GM21381 (cell line): ENCODE measurements around the gene MMP28.

Source experiments
- ATAC-seq: cut with Tn5 transposase; IDR thresholded peaks from one replicate; pipeline ENCODE4 v1.9.1; 2021; ENCODE audit warnings: mild to moderate bottlenecking, moderate library complexity; ENCODE audit not compliant: unreplicated experiment

MMP28 gene

DNA sequence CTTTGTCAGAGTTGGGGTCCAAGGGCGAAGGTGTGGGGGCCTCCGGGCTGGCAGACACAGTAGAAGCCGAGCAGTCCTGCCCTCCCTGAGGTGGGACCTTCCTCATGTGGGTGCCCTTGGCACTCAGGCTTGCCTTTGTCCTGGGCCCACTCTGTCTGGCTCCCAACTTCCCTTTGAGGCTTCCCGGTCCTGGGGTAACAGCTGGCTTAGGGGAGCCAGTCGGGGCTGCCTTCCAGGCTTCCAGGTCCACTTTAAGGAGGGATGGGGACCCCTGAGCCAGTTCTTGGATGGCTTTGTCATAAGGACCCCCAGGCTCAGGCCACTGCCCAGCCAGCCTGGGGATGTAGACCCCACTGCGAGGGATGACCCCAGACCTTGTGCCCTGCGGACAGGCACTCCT, 50.2 kb downstream of the MMP28 start:
- ATAC-seq, result no peak

DNA sequence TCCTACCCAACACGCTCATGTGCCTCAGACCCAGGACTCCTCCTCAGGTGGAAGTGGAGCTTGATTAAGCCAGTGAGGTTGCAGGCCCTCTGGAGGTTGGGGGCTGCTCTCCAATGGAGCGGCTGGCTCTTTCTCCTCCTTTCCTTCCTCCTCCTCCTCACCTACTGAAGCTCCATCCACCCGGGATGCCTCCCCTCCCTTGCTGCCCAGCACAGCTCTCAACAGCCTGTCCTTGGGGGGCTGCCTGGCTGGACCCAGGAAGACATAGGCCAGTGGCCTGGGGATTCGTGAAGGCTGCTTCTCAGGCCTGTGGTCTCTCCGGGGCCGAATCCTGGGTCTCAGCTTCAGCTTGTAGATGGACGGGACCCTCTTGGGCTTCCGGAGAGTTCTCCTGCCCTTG, 50.6 kb downstream of the MMP28 start:
- no peak for ATAC-seq

DNA sequence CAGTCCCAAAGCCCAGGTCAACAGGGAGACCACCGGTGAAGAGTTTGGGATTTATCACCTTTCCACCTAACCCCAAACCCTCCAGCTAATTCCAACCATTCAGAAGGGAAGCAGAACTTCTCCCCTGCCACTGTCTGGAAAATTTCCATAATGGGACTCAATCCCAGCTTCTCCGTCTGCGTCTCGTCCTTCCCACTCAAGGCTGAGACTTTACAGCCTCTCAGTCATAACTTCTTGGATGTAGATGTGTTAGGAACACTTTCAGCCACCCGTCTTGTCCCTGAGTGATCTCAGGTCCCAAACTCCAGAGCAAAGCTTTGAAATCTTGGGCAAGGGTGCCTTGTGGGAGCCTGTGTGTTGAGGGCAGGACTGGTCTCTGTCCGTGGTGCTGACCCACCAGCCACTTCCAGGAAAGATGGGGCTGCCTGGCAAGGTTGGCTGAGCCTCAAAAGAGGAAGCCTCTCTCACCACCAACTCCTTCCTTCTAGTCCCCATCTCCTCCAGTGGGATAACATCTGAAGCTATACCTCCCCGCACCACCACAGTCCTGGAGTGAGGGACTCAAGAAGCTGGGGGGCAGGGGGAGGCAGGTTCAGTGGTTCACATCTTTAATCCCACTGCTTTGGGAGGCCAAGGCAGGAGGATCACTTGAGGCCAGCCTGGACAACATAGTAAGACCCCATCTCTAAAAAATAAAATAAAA, 51.7 kb downstream of the MMP28 start:
- no peak for ATAC-seq

DNA sequence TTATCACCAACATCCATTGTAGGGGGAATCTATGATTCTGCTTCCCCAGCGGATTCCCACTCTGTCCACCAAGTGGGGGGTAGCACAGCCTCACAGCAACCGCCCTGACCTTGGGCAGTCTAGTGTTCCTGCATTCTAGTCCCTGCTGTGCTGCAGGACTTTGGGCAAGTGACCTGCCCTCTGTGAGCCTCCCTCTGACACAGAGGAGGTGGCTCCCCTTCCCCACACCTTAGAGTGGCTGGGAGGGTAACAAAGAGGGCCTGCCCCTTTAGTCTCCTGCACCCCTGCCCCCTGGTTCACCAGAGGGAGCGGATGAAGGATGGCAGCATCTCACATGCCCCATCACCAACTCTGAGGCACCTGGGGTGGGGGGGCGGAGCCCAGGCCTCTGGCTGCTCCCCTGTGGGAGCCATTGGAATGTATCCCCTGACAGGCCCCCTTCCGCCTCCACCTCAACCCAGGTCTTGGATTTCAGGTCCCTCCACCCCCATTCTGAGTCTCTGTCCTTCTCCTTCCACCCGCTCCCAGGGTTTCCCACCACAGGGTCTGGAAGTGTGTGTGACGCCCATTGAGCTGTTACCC, 52.5 kb downstream of the MMP28 start:
- no peak for ATAC-seq

DNA sequence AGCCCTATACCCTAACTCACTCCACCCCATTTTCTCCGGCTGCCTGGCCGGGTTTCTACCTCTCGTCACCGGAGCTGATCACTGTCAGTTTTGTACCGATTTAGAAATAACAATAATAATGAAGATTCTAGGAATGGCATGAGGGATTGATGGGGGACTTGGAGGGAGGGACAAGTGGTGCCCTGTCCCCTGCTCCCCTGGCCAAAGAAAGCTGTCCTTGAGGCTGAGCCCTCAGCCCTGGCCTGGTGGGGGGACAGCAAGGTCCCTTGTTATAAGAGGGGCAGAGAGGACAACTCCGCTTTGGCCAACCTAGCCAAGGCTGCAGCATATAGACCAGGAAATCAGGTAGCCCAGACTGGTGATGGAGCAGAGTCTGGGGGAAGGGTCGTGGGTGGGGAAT, 52.9 kb downstream of the MMP28 start:
- no peak for ATAC-seq

DNA sequence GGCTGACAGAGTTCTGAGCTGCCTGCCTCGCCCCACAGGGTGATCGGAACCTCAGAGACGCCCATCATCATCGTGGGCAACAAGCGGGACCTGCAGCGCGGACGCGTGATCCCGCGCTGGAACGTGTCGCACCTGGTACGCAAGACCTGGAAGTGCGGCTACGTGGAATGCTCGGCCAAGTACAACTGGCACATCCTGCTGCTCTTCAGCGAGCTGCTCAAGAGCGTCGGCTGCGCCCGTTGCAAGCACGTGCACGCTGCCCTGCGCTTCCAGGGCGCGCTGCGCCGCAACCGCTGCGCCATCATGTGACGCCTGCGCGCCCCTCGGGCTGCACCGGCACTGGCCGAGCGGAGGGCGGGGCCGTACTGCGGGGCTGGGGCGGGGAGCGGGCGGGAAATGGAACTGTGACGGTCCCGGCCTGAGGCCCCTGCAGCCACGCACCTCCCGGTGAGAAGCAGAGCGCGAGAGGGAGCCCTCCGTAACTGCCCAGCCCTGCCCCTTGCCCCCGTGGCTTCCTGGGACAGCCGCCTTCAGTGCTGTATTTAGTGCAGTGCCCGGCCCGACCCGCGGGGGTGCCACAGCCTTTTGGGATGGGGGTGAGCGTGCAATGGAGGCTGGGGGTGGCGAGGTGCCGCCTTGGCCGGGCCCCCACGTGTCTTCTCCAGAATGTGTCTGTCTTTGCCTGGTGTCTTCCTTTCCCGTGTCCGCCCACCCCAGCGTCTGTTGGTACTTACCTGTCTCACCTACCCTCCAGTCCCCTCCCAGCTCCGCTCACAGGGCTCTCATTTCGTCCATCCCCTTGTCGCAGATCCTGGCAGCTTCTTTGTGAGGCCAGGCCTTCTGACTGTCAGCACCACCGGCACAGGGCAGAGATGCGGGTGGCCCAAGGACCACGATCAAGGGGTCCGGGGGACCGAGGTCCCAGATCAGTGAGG, 54.2 kb downstream of the MMP28 start:
- ATAC-seq, result no peak

DNA sequence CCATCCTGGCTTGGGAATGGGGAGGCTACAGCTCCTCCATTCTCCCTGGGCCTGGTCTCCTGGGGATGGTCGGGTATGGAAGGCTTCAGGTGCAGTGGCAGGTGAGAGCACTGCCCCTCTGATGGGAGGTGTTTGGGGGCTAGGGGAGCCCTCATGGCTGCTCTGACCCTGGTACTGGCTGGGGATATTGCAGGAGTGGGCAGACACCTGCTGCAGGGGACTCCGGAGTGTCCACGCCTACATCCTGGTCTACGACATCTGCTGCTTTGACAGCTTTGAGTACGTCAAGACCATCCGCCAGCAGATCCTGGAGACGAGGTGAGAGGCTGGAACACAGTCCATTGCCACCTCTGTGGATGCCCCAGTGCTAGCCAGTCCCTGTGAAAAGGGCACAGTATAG, 55.2 kb downstream of the MMP28 start:
- ATAC-seq, result no peak

DNA sequence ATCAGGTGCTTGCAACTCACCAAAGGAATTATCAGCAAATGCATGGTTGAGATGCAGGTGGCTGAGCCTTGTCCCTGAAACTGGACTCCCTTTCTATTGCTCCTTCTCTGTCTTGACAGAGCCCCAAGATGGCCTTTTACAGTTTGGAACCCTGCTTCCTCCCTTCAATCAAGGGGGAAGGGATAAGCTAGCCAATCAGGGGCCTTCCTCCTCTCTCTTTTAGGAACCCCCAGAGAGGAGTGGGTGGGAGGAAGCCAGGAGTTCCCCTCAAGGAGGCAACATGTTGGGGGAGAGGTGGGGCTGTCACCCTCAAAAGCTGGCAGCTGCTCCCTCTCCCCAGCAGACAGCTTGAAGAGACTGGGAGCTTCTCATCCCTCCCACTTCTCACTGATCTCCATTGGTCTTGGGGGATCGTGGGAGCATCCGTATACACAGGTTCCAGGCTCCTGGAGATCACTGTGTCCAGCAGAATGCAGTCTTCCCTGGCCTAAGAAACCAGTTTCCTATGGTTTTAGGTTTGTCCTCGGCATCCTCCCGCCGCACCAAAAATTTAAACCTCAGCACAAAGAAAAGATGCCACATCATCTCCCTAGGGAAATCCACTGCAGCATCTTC, 56.8 kb downstream of the MMP28 start:
- ATAC-seq, result no peak

DNA sequence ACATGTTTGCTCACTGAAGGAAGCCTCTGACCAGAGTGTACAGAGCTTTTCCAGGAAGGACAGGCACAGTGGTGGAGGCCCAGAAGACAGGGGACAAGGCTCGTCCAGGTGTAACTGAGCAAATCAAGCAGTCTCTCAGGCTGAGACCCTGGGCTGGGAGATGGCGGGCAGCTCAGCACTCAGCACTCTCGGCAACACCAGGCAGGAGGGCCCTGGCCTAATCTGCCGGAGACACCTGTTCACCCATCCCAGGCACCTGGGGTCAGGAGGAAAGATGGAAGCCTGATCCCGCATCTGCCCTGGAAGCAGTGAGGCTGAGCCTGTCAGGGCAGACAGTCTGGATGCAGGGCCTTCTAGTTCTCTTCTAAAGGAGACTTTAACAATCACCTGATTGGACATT, 59.2 kb downstream of the MMP28 start:
- ATAC-seq, result no peak

DNA sequence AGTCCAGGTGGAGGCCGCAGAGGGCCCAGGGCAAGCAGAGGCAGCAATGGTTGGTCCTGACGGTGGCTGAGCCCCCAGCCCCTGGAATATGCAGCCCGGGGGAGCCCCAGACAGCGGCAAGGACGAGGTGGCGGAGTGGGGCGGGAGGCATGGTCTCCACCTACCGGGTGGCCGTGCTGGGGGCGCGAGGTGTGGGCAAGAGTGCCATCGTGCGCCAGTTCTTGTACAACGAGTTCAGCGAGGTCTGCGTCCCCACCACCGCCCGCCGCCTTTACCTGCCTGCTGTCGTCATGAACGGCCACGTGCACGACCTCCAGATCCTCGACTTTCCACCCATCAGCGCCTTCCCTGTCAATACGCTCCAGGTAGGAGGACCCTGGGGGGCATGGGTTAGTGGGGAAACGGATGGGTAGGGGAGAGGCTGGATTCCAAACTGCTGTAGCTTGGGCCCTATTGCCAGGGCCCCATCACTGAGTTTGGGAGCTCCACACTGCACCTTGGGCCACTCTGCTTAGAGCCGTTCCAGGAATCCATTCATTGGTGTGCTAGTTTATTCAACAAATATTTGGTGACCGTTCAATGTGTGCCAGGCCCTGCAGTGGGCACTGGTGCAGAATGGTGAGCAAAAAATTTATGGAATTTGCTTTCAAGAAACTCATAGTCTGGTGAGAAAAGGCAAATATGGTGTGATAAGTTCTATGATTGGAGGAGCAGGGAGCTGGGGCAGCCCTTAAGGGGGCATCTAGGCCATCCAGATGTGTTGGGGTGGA, 60.2 kb downstream of the MMP28 start:
- ATAC-seq, result no peak

DNA sequence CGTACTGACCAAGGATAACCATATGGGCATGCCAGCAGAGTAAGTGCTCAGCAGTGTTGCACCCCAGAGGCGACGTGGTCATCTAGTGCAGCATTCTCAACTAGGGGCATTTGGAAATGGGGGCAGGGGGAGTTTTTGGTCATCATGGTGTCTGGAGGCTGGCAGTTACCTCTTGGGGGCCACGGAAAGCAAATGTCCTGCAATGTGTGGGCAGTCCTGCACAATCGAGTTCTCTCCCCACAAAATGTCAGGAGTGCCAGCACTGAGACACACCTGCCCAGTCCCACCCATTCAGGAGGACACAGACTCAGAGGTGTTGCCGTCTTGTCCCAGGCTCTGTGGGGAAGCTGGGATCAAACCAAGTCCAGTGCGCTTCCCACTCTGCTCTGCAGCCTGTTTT, 61.0 kb downstream of the MMP28 start:
- no peak for ATAC-seq

DNA sequence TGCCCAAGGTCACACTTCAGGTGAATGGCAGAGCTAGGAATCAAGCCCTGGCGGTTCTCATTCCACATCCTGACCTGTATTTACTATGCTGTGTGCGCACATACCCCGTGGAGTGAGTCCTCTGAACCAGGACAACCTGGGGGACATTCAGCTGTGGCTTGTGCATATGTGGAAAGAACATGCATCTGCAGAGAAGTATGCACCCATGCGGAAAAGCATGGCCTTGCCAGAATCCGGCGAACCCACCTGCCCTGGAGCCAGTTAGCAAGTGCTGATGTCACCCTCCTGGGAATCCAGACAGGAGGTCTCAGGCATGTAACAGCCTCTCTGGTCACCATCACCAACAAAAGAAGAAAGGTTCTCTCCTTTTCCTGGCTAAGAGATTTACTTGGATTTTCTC, 62.1 kb downstream of the MMP28 start:
- no peak for ATAC-seq

DNA sequence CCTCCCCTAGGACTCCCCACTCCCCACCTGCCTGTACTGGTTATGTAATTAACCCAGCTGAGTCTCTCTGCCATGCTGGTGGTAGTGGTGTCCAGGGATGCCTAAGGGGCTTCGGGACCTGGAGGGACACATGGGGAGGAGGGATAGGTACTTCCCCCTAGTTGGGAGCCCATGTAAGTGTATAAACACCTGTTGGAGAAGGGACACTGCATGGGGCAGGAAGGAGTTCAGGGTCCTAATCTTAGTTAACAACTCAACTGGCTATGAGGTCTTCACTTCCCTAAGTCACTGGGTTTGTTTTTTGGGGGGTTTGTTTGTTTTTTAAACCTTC, 62.7 kb downstream of the MMP28 start:
- ATAC-seq, result no peak

DNA sequence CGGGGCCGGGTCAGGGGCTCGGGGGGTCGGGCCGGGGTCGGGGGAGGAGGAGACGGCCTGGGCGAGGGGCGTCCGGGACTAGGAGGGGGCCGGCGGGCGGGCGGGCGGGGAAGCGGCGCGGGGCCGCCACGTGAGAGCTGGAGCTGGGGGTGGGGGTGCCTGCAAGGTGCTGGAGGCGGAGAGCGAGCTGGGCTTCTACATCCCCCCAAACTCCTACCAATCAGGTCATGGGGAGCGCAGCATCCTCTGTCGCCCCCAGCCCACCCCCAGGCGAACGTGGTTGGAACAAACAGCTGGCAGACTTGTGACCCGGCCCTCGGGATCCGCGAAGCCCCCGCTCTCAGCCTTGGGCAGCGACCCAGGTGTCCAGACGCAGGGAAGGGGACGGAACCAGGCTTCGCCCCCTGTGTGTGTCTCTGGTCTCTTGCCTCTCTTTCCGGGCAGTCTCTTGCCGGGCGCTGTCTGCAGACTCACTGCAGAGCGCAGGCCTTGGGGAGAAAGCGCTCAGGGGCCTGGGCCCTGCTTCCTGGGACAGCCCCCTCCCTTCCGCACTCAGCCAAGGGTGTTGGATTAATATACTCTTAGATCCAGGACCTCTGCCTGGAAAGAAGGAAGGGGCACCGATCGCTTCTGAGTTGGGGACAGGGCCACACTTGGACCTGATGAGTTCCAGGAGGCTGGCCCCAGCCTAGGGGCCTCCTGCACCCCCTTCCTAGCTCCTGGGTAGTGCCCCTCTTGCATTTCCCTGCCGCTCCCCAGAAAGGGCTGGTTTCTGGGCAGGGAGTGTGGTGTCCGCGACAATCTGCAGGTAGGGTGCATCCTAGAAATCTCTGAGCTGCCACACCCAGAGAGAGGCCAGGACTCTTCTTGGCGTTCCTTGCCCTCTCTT, 63.3 kb downstream of the MMP28 start:
- ATAC-seq, result no peak

DNA sequence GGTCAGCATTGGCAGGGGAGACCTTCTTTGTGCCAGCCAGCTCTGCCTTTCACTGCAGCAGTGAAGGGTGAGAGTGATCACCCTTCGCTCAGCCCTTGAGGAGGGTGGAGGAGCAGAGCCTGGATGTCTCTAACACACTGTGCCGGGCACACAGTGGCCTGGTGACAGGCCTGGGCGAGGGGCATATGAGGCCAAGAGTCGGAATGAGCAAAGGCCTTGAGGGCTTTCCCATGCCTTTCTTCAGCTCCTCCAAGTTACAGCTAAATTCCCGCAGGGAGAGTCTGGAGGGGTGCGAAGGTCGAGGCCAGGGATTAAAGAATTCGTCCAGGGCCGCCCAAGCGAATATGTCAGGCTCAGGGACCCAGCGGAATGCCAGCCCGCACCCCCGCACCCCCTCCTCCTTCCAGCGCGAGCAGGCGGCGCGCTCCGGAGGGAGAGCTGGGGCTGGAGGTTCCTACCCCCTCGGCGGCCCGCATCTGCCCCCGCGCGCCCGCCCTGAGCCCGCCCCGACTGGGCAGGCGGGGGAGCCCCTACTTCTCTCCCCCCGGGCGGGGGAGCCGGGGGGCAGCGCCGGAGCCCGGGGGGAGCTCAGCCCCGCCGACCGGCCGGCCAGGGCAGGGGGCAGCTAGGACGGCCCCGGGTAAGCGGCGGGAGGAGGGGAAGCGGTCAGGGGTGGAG, 64.1 kb downstream of the MMP28 start, which contains the start of gene RASL10B:
Gene RASL10B (plus strand): TSS at position 401 of the 678 bp plus-strand sequence. CDS start 3,546 bp downstream, outside the sequence.
- no peak for ATAC-seq

DNA sequence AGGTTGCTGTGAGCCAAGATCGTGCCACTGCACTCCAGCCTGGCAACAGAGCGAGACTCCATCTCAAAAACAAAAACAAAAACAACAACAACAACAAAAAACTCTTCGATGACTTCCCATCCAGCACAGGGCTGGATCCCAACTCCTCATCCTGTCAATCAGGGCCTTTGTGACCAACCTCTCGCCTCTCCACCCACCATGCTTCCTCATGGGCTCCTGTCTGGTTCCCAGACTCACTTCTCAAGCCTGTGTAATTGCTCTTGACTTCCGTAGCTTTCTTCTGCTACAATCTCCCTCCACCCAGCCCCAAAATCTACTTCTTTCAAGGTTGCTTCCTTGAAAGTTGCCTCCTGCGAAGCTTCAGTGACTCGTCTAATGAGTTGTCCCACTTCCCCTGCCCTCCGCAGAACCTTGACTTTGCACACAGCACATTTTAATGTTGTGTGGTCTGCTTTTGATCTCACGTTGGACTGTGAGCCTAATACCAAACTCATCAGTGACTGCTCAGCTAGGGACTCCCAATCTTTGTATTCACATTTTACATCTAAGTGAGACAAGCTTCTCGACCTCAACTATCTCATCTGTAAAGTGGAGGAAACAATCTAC, 64.9 kb downstream of the MMP28 start:
- no peak for ATAC-seq

DNA sequence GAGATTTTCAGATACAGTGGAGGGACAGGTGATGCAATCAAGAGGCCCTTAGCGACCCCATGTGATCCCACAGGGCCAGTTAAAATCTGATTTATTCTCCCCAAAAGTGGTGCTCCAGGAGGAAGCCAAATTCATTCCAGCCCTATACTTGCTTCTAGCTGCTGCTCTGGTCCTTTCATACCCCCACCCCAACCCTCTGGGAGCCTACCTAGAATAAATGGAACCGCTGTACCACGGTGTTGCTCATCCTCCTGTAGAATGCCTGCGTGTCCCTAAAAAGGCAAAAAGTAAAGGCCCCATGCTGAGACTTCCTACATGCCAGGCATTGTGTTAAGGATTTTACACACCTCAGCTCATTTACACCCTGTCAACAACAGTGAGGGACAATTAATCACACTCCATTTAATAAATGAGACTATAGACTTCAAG, 66.0 kb downstream of the MMP28 start:
- no peak for ATAC-seq

DNA sequence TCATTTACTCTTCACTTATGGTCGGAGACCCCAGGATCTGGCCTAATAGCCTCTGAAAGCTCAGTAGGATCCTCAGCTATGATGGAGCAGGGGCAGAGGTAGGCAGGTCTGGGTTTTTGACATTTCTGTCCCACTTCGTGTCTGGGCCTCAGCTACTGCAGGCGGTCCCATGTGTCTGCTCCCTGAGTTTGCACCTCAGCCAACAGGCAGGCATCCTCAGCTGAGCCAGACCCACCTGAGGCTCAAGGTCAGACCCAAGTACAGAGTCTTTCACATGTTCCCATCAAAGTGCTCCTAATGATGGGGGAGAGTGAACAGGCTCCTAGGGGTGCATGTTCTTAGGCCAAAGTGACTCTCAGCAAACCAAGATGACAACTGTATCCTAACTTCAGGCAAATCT, 66.9 kb downstream of the MMP28 start:
- ATAC-seq, result no peak

DNA sequence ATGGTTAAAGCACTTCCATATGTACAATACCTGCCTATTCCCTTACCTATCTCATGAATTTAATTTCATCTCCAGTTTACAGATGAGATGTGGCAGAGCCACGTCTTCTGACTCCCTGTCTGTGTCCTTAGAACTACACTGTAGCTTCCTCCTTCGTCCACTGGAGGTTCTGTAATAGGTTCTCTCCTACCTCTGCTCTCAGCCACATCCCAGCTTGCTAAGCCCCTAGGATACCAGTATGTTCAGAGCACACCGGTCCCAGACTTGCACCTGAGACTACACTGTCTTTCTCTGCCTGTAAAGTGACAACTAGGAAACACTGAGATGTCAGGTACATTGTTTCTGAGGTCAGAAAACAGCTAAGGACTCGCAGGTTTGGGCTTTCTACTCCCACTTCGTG, 67.8 kb downstream of the MMP28 start:
- ATAC-seq, result no peak
